Coronary artery (tissue), 2 donors: ENCODE data around the gene APOBR.

Experiments used
- DNase-seq: peaks from one replicate; pipeline ENCODE4 v3.0.0-alpha.2; 2017; ENCODE audit warnings: low spot score
- H3K27ac ChIP-seq, 2 donors: fragments of 200-600 bp; sonication (generic); one replicate each; pipeline ENCODE4 v1.5.1; 2016 to 2019
- H3K4me3 ChIP-seq: fragments of 200-600 bp; sonication (generic); 2 replicates; pipeline ENCODE4 v1.5.1; 2016; ENCODE audit warnings: mild to moderate bottlenecking, moderate library complexity
- CTCF ChIP-seq: fragments of 200-600 bp; sonication (generic); IDR thresholded peaks from one replicate; pipeline ENCODE4 v1.5.1; 2019; ENCODE audit warnings: antibody characterized with exemption

Gene APOBR

GRCh38 chr16:28529124-28529523 is 34.7 kb downstream of the APOBR start:
- no peak overlapping the region for H3K4me3 ChIP-seq
- no peak for TF ChIP-seq CTCF
- no peak for DNase-seq
- no peak overlapping the region for H3K27ac ChIP-seq

DNA sequence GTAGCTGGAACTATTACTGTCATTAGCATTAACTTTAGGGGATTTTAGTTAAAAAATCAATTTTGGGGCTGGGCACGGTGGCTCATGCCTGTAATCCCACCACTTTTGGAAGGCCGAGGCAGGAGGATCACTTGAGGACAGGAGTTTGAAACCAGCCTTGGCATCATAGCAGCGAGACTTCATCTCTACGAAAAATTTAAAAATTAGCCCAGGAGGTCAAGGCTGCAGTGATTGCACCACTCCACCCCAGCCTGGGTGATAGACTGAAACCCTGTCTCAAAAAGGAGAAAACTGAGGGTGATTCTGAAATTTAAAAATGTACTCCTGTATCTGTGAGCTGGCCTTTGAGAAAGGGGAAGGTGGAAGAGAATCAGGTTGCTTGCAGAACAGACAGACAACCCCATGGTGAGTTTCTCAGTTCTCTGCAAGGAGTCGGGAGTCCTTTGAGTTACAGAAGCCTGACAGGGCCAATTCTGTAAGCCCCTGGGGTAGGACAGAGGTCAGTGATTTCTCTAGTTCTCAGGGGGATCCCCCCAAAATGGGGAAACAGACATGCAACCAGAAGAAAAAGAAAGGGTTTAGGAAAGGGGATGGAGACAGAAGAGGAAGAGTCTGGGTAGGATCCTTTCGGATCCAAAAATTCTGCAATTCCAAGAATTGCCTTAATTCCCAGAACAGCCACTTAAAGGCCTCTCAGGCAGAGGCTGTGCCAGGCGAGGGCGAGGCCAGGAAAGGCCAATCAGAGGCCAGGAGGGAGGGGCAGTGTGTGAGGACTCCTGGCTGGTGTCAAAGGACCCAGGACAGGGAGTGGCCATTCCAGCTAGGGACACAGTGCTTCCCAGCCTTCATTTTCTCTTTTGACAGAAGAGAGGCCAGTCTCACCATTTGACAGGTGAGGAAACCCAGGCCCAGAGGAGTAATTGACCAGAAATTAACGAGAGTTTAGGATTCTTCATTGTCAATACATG is 37.6 kb downstream of the APOBR start:
- peak; percentile 87 for DNase-seq
- Histone ChIP-seq H3K4me3 (no peak overlapping the region), H3K27ac (peak overlapping the region; percentile 40 to 73)
- no peak for TF ChIP-seq CTCF

DNA sequence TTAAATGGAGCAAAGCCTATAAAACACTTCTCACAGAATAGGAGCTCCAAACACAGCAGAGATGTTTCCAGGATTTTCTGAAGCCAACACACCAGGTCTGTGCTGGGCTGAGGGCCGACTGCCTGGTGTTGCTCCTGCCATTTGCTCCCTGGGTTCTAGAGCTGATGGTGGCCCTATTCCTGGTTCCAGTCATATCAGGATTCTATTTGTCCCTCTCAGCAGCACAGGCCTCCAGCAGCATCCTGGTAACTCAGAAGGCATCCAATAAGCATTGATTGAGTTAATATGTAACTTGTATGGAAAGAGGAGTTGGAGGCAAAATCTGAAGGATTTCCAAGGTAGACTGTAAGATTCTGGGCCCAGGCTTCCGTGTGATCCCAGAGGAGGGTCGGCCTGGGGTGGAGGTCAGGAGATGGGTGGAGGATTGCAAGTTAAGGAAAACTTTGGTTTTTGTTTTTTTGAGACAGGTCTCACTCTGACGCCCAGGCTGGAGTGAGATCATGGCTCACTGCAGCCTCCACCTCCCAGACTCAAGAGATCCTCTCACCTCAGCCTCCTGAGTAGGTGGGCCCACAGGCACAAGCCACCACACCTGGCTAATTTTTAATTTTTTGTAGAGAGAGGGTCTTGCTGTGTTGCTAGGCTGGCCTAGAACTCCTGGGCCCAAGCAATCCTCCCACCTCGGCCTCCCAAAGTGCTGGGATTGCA is 38.7 kb downstream of the APOBR start:
- peak overlapping the region; percentile 0 to 73 for H3K27ac ChIP-seq
- no peak for TF ChIP-seq CTCF
- DNase-seq: no peak
- H3K4me3 ChIP-seq: no peak overlapping the region

- Histone ChIP-seq H3K4me3 (no peak overlapping the region), H3K27ac (peak overlapping the region in 1 of 2 donors; percentile 73)
- DNase-seq: peak; percentile 81
- TF ChIP-seq CTCF: no peak
Measured at GRCh38 chr16:28534542-28535373, 40.3 kb downstream of the APOBR start.

- no peak for DNase-seq
- H3K27ac ChIP-seq: peak overlapping the region; percentile 97 to 98
- no peak for TF ChIP-seq CTCF
- H3K4me3 ChIP-seq: peak overlapping the region; percentile 76
Measured at GRCh38 chr16:28537076-28537475, 42.6 kb downstream of the APOBR start.

DNA sequence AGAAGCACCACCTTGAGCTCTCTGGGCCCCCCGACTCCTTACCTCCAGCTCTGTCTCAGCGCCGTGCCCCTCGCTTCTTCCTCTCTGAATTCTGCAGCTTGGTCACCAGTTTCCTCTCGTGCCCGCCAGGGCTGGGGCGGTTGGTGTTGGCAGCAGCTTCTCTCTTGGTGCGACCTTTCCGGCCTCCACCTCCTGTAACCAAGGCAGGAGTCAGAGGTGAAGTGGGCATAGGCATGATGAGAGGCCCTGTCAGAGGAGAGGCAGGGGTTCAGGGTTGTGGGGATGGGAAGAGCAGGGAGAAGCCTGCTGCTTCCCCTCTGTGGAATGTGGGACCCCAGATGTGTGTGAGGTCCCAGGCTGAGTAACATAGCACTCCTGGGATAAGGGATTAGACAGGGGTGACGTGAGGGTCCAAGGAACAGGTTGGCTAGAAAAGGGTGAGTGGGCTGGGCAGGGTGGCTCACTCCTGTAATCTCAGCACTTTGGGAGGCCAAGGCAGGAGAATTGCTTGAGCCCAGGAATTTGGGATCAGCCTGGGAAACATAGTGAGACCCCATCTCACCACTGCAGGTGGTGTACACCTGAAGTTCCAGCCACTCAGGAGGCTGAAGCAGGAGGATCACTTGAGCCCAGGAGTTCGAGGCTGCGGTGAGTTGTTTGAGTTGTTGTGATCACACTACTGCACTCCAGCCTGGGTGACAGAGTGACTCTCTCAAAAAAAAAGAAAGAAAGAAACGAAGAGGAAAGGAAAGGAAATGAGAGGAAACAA is 43.7 kb downstream of the APOBR start:
- no peak for DNase-seq
- Histone ChIP-seq H3K4me3 (peak overlapping the region; percentile 76), H3K27ac (peak overlapping the region; percentile 97 to 98)
- no peak for TF ChIP-seq CTCF
